ENCODE results near the gene OGFOD3. TPM values are rescaled to one million over a fixed set of nuclear protein-coding genes. Genes with fewer than 3 reads are reported as not detected.

OGFOD3 gene
- total and polyA plus RNA-seq, 2 donors from 2014 or later: 27.8 to 36.1 TPM

- FAIRE-seq: no peak
- no peaks in the 10 kb centered on the region for H3K27me3 ChIP-seq (ENCODE audit: control insufficient read depth, insufficient read depth, low read length)
- H3K27ac ChIP-seq (ENCODE audit: low read depth in 2 of 2, low read length in 2 of 2): no peak overlapping the region
- H3K4me3 ChIP-seq (ENCODE audit: low read length in 3 of 3): no peak overlapping the region
- no peaks in the 10 kb centered on the region for H3K36me3 ChIP-seq (ENCODE audit: control insufficient read depth in 2 of 3, insufficient read depth in 3 of 3, low read length in 3 of 3)
- intact Hi-C loops (cut with DNase I): no loop called here
- TF ChIP-seq, protein P1, sequence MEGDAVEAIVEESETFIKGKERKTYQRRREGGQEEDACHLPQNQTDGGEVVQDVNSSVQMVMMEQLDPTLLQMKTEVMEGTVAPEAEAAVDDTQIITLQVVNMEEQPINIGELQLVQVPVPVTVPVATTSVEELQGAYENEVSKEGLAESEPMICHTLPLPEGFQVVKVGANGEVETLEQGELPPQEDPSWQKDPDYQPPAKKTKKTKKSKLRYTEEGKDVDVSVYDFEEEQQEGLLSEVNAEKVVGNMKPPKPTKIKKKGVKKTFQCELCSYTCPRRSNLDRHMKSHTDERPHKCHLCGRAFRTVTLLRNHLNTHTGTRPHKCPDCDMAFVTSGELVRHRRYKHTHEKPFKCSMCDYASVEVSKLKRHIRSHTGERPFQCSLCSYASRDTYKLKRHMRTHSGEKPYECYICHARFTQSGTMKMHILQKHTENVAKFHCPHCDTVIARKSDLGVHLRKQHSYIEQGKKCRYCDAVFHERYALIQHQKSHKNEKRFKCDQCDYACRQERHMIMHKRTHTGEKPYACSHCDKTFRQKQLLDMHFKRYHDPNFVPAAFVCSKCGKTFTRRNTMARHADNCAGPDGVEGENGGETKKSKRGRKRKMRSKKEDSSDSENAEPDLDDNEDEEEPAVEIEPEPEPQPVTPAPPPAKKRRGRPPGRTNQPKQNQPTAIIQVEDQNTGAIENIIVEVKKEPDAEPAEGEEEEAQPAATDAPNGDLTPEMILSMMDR (IDR thresholded peaks at IDR 0.05; ENCODE audit: borderline replicate concordance, extremely low read depth, insufficient read depth): no peak
- H3K4me1 ChIP-seq (ENCODE audit: control insufficient read depth in 2 of 3, insufficient read depth in 2 of 3, low read depth in 1 of 3, low read length in 3 of 3): peaks cover 0 to 6% (median 0%) of the 10 kb centered on the region in 3 donors
- no peak for DNase-seq
- no peaks in the 10 kb centered on the region for H3K9me3 ChIP-seq (ENCODE audit: control insufficient read depth in 2 of 3, insufficient read depth in 1 of 3, low read length in 3 of 3)
- no peak overlapping the region for H3K9ac ChIP-seq (ENCODE audit: low read length in 3 of 3)
These were observed 49.2 kb downstream of the OGFOD3 start for GRCh38 chr17:82369211-82369610.

GRCh38 chr17:82367724-82368524, 50.5 kb downstream of the OGFOD3 start:
- DNase-seq (peak in 2 of 5 donors; percentile 65 to 74), FAIRE-seq (no peak)
- H3K9me3 ChIP-seq (ENCODE audit: control insufficient read depth in 2 of 3, insufficient read depth in 1 of 3, low read length in 3 of 3): no peaks in the 10 kb centered on the region
- TF ChIP-seq, protein P1 (IDR thresholded peaks at IDR 0.05; ENCODE audit: borderline replicate concordance, extremely low read depth, insufficient read depth): no peak
- no peak overlapping the region for H3K27ac ChIP-seq (ENCODE audit: low read depth in 2 of 2, low read length in 2 of 2)
- no peaks in the 10 kb centered on the region for H3K36me3 ChIP-seq (ENCODE audit: control insufficient read depth in 2 of 3, insufficient read depth in 3 of 3, low read length in 3 of 3)
- no peak overlapping the region for H3K4me3 ChIP-seq (ENCODE audit: low read length in 3 of 3)
- no peak overlapping the region for H3K9ac ChIP-seq (ENCODE audit: low read length in 3 of 3)
- no peaks in the 10 kb centered on the region for H3K27me3 ChIP-seq (ENCODE audit: control insufficient read depth, insufficient read depth, low read length)
- intact Hi-C loops (cut with DNase I): no loop called here
- H3K4me1 ChIP-seq (ENCODE audit: control insufficient read depth in 2 of 3, insufficient read depth in 2 of 3, low read depth in 1 of 3, low read length in 3 of 3): peaks cover 0 to 6% (median 0%) of the 10 kb centered on the region in 3 donors

- Histone ChIP-seq H3K9me3 (ENCODE audit: control insufficient read depth in 2 of 3, insufficient read depth in 1 of 3, low read length in 3 of 3) (no peaks in the 10 kb centered on the region), H3K9ac (ENCODE audit: low read length in 3 of 3) (no peak overlapping the region), H3K36me3 (ENCODE audit: control insufficient read depth in 2 of 3, insufficient read depth in 3 of 3, low read length in 3 of 3) (no peaks in the 10 kb centered on the region), H3K4me3 (ENCODE audit: low read length in 3 of 3) (no peak overlapping the region), H3K27ac (ENCODE audit: low read depth in 2 of 2, low read length in 2 of 2) (no peak overlapping the region), H3K27me3 (ENCODE audit: control insufficient read depth, insufficient read depth, low read length) (no peaks in the 10 kb centered on the region), H3K4me1 (ENCODE audit: control insufficient read depth in 2 of 3, insufficient read depth in 2 of 3, low read depth in 1 of 3, low read length in 3 of 3) (peaks cover 0 to 6% (median 0%) of the 10 kb centered on the region in 3 donors)
- FAIRE-seq: no peak
- TF ChIP-seq, protein P1 (IDR thresholded peaks at IDR 0.05; ENCODE audit: borderline replicate concordance, extremely low read depth, insufficient read depth): no peak
- DNase-seq: no peak
- intact Hi-C loops (cut with DNase I): no loop called here
These were observed 51.6 kb downstream of the OGFOD3 start for GRCh38 chr17:82366749-82367148.
